BJ (cell line): Measurements from ENCODE around the gene GABRB3. TPM values are rescaled to one million over a fixed set of nuclear protein-coding genes. Genes with fewer than 3 reads are reported as not detected.

Source experiments
- CTCF ChIA-PET: fragments of 350-600 bp; formaldehyde crosslinking; extraction: SDS; loops from one replicate; lab custom pipeline; 2021; ENCODE audit warnings: antibody characterized with exemption, inconsistent platforms; lab: Yijun Ruan, JAX
- POLR2A ChIA-PET: fragments of 300-600 bp; sonication (Branson Sonifier 250); formaldehyde crosslinking; extraction: SDS; loops from one replicate; lab custom pipeline; 2021; ENCODE audit warnings: antibody characterized with exemption; lab: Charles Lee
- DNase-seq: peaks from one replicate; pipeline ENCODE4 v3.0.0-alpha.2; 2011; ENCODE audit warnings: low read depth
- H3K27me3 ChIP-seq: 2 replicates; pipeline ENCODE4 v1.6.0; 2011; ENCODE audit warnings: low read length; ENCODE audit not compliant: control insufficient read depth, insufficient read depth
- H3K36me3 ChIP-seq: 2 replicates; pipeline ENCODE4 v1.5.1; 2011; ENCODE audit warnings: low read length; ENCODE audit not compliant: control insufficient read depth, insufficient read depth
- H3K4me3 ChIP-seq: 2 replicates; pipeline ENCODE4 v1.5.1; 2011; ENCODE audit warnings: low read depth, mild to moderate bottlenecking, control low read depth, low read length
- CTCF ChIP-seq: IDR thresholded peaks from 2 replicates; pipeline ENCODE4 v1.5.1; 2011; ENCODE audit warnings: low read depth, mild to moderate bottlenecking, control low read depth, inconsistent platforms, low read length, moderate library complexity; ENCODE audit not compliant: insufficient read depth
- polyA plus RNA-seq: library from polyadenylated mRNA; depleted of rRNA; stranded (reverse); fragments of >200 nt; gene quantifications from 2 replicates; pipeline ENCODE4 v1.2.3, GENCODE V29; 2011

Gene GABRB3
- polyA plus RNA-seq, 1 experiment = 2.3 TPM

- TF ChIP-seq CTCF = no peak
- no peak for DNase-seq
- Histone ChIP-seq H3K4me3 (no peak overlapping the region), H3K27me3 (no peaks in the 10 kb centered on the region), H3K36me3 (no peaks in the 10 kb centered on the region)
- POLR2A ChIA-PET = no interaction called here
- CTCF ChIA-PET = interaction anchor here (0.6 kb wide), 1 partner anchor 24 kb away, joined by 6 read pairs; no protein-coding TSS in a partner anchor
Measured at GRCh38 chr15:26661107-26661506, 111.8 kb downstream of the GABRB3 start.

- Histone ChIP-seq H3K27me3 (no peaks in the 10 kb centered on the region), H3K36me3 (no peaks in the 10 kb centered on the region), H3K4me3 (no peak overlapping the region)
- CTCF ChIA-PET = no interaction called here
- POLR2A ChIA-PET = no interaction called here
- DNase-seq = no peak
- no peak for TF ChIP-seq CTCF
Measured at GRCh38 chr15:26660241-26660640, 112.6 kb downstream of the GABRB3 start.

- no peak for DNase-seq
- Histone ChIP-seq H3K36me3 (no peaks in the 10 kb centered on the region), H3K27me3 (no peaks in the 10 kb centered on the region), H3K4me3 (no peak overlapping the region)
- ChIA-PET CTCF (no interaction called here), POLR2A (no interaction called here)
- TF ChIP-seq CTCF = no peak
Measured at GRCh38 chr15:26658290-26658689, 114.6 kb downstream of the GABRB3 start.

- TF ChIP-seq CTCF = no peak
- ChIA-PET POLR2A (no interaction called here), CTCF (no interaction called here)
- Histone ChIP-seq H3K27me3 (no peaks in the 10 kb centered on the region), H3K36me3 (no peaks in the 10 kb centered on the region), H3K4me3 (no peak overlapping the region)
- no peak for DNase-seq
Measured at GRCh38 chr15:26656080-26656479, 116.8 kb downstream of the GABRB3 start.

GRCh38 chr15:26651909-26652308 is 121.0 kb downstream of the GABRB3 start:
- no peak for TF ChIP-seq CTCF
- CTCF ChIA-PET = interaction anchor here (0.6 kb wide), 1 partner anchor 11 kb away, joined by 3 read pairs; no protein-coding TSS in a partner anchor
- H3K4me3 ChIP-seq = no peak overlapping the region
- POLR2A ChIA-PET = no interaction called here
- no peaks in the 10 kb centered on the region for H3K27me3 ChIP-seq
- H3K36me3 ChIP-seq = no peaks in the 10 kb centered on the region
- no peak for DNase-seq
